AG20443 (cell line): ENCODE measurements around the gene PTPRG.

Experiments
- DNase-seq: peaks from one replicate; pipeline ENCODE4 v3.0.0; 2012; ENCODE audit warnings: low spot score, mixed read lengths

PTPRG gene

GRCh38 chr3:61866153-61866542 lies 304.8 kb downstream of the PTPRG start:
- no peak for DNase-seq

- DNase-seq, result no peak
Measured at GRCh38 chr3:61866961-61867461, 305.6 kb downstream of the PTPRG start.

- DNase-seq, result no peak
Measured at GRCh38 chr3:61868499-61868898, 307.1 kb downstream of the PTPRG start.

GRCh38 chr3:61869371-61869770 lies 308.0 kb downstream of the PTPRG start:
- no peak for DNase-seq

GRCh38 chr3:61871644-61872043 lies 310.3 kb downstream of the PTPRG start:
- DNase-seq, result no peak

GRCh38 chr3:61872077-61872706 lies 310.8 kb downstream of the PTPRG start:
- DNase-seq, result no peak

GRCh38 chr3:61875046-61875844 lies 313.9 kb downstream of the PTPRG start:
- no peak for DNase-seq

GRCh38 chr3:61875976-61876671 lies 314.8 kb downstream of the PTPRG start:
- DNase-seq, result no peak

GRCh38 chr3:61876797-61877196 lies 315.4 kb downstream of the PTPRG start:
- peak; percentile 65 for DNase-seq

- no peak for DNase-seq
Measured at GRCh38 chr3:61877359-61878138, 316.2 kb downstream of the PTPRG start.

GRCh38 chr3:61882253-61882652 lies 320.9 kb downstream of the PTPRG start:
- DNase-seq, result no peak

GRCh38 chr3:61884794-61885193 lies 323.4 kb downstream of the PTPRG start:
- DNase-seq, result no peak

- no peak for DNase-seq
Measured at GRCh38 chr3:61885414-61885813, 324.0 kb downstream of the PTPRG start.

GRCh38 chr3:61887206-61887605 lies 325.8 kb downstream of the PTPRG start:
- DNase-seq, result no peak

GRCh38 chr3:61889259-61889658 lies 327.9 kb downstream of the PTPRG start:
- DNase-seq, result no peak

- DNase-seq, result no peak
Measured at GRCh38 chr3:61890167-61890566, 328.8 kb downstream of the PTPRG start.

- no peak for DNase-seq
Measured at GRCh38 chr3:61890586-61890985, 329.2 kb downstream of the PTPRG start.

GRCh38 chr3:61892891-61893290 lies 331.5 kb downstream of the PTPRG start:
- no peak for DNase-seq

GRCh38 chr3:61893840-61894566 lies 332.6 kb downstream of the PTPRG start:
- no peak for DNase-seq

GRCh38 chr3:61894988-61895935 lies 333.9 kb downstream of the PTPRG start:
- DNase-seq, result peak; percentile 43
